GM12874 (cell line): ENCODE data around the gene ZNF76.

Experiments
- CTCF ChIP-seq: IDR thresholded peaks from 2 replicates; pipeline ENCODE4 v1.5.1; 2011; ENCODE audit warnings: low read depth, mild to moderate bottlenecking, control low read depth, low read length, moderate library complexity; ENCODE audit not compliant: insufficient read depth

Gene ZNF76

GRCh38 chr6:35247642-35248231, 11.8 kb upstream of the ZNF76 start:
- no peak for TF ChIP-seq CTCF

DNA sequence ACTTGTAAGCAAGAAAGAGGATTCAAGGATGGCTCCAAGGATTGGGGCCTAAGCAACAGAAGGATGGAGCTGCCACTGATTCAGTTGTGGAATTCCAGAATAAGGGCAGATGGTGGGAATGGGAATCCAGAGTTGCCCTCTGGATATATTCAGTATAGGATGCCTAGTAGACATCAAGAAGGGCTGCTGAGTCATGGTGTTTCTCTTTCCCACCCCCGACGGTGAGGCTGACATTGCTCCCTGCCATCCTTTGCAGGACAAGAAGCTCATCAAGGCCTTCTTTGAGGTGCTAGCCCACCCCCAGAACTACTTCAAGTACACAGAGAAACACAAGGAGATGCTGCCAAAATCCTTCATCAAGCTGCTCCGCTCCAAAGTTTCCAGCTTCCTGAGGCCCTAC, 11.2 kb upstream of the ZNF76 start:
- no peak for TF ChIP-seq CTCF

DNA sequence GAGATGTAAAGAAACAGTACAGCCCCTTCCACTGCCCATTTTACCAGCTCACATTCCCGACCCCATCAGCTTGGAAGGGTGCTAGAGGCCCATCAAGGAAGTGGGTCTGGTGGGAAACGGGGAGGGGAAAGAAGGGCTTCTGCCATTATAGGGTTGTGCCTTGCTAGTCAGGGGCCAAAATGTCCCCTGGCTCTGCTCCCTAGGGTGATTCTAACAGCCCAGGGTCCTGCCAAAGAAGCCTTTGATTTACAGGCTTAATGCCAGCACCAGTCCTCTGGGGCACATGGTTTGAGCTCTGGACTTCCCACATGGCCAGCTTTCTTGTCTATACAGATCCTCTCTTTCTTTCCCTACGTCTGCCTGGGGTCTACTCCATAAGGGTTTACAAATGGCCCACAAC, 10.6 kb upstream of the ZNF76 start:
- TF ChIP-seq CTCF: no peak

DNA sequence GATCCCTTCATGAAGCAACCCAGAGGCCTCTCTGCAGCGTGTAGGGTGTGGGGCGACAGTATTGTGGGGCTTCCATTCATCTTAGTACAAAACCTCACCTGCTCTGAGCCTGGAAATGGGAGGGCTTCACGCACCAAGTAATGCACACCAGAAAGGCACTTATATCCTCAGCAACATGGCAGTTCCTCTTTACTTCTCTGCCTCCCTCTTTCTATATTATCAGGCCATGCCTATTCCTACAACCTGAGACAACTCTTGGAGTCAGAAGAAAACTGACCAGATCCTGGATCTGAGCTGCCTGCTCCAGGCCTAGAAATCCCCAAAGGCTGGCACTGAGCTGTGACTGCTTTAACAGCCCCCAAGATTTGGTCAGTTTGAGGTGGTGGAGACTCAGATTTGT, 7.6 kb upstream of the ZNF76 start:
- no peak for TF ChIP-seq CTCF

DNA sequence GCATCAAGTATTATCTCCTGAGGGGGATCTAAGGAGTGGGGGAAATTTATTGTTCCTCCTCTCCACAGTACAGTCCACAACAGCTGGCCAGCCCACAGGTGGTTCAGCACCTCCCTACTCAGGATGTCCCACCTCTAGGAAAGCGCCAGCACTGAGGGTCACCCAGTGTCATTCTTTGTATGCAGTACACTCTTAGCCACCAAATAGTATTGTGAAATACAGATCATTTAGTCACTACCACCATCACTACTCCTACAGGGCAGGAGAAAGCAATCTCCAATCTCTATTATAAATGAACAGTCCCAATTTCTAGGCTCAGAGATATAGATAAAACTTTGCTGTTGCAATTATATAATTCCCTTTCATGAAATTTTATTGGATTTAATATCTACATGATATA, 6.3 kb upstream of the ZNF76 start:
- no peak for TF ChIP-seq CTCF

- TF ChIP-seq CTCF: no peak
Observed at GRCh38 chr6:35258336-35258735, 1.2 kb upstream of the ZNF76 start.

DNA sequence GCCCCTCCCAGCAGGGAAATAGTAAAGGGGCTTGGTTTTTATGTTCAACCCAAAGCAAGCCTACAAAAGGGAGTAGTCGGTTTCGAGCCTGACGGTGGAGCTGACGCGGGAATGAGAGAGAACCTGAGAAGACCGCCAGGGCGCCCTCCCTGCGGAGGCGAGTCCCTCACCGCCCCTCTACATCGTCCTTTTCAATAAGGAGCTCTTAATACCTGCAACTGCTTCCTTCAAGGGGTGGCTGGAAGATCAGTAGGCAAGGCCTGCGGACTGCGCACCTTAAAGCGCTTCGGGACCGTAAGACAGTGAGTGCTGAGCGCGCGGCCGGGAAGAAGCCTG, 709 bp upstream of the ZNF76 start:
- TF ChIP-seq CTCF: no peak

DNA sequence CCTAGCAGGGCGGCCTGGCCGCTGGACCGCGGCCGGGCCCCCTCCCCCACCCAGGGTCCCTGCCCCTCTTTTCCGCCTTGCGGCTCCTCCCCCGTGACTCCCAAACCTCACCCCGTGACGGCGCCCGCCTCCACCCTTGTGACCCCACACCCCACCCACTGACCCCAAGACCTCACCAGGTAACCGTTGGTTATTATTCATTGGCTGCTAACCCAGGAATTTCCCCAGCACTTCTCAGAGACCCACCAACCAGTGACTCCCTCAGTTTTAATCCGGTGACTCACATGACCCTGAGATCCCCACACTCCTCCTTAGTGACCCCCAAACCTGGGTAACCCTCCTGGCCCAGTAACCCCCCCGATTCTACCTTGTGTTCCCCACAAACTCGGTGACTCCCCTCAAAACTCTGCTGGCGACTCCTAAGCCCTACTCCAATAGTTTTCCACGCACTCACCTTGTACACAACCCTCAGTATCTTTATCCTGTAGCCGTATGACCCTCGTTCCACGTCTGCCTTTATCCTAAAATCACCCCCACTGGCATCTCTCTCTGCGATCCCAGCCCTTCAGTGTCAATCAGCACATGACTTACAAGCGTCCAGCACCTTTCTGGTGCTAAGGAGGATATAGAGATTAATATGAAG, 534 bp downstream of the ZNF76 start:
- TF ChIP-seq CTCF: no peak
